Stomach smooth muscle (tissue), 2 donors: ENCODE measurements around the gene EPS15.
A peak's percentile ranks its signal among the peaks of the same experiment; 100 is the strongest.

Experiments used
- H3K27ac ChIP-seq: one replicate; pipeline ENCODE4 v1.7.0; 2013; ENCODE audit warnings: mild to moderate bottlenecking, low read length, inconsistent platforms
- H3K27me3 ChIP-seq, 2 donors: one replicate each; pipeline ENCODE4 v1.7.0; 2013; ENCODE audit warnings: low read length in 2 of 2; ENCODE audit not compliant: insufficient read depth in 2 of 2, control insufficient read depth in 1 of 2
- H3K36me3 ChIP-seq, 2 donors: one replicate each; pipeline ENCODE4 v1.7.0; 2013; ENCODE audit warnings: low read length in 2 of 2; ENCODE audit not compliant: control insufficient read depth in 2 of 2, insufficient read depth in 2 of 2
- H3K4me1 ChIP-seq: one replicate; pipeline ENCODE4 v1.7.0; 2013; ENCODE audit warnings: low read length; ENCODE audit not compliant: control insufficient read depth, insufficient read depth
- H3K4me3 ChIP-seq, 2 donors: one replicate each; pipeline ENCODE4 v1.7.0; 2013; ENCODE audit warnings: low read length in 2 of 2
- H3K9ac ChIP-seq, 2 donors: one replicate each; pipeline ENCODE4 v1.7.0; 2013; ENCODE audit warnings: low read length in 2 of 2, mild to moderate bottlenecking in 1 of 2
- H3K9me3 ChIP-seq, 2 donors: one replicate each; pipeline ENCODE4 v1.7.0; 2013; ENCODE audit warnings: low read length in 2 of 2; ENCODE audit not compliant: control insufficient read depth in 2 of 2
- donor health status: healthy.
- donor health status: Pancreatic carcinoma.

EPS15 gene

GRCh38 chr1:51523931-51524330, 4.9 kb upstream of the EPS15 start:
- Histone ChIP-seq H3K27ac (no peak overlapping the region), H3K36me3 (no peaks in the 10 kb centered on the region), H3K27me3 (no peaks in the 10 kb centered on the region), H3K9me3 (no peaks in the 10 kb centered on the region), H3K9ac (no peak overlapping the region), H3K4me1 (no peaks in the 10 kb centered on the region), H3K4me3 (no peak overlapping the region)

DNA sequence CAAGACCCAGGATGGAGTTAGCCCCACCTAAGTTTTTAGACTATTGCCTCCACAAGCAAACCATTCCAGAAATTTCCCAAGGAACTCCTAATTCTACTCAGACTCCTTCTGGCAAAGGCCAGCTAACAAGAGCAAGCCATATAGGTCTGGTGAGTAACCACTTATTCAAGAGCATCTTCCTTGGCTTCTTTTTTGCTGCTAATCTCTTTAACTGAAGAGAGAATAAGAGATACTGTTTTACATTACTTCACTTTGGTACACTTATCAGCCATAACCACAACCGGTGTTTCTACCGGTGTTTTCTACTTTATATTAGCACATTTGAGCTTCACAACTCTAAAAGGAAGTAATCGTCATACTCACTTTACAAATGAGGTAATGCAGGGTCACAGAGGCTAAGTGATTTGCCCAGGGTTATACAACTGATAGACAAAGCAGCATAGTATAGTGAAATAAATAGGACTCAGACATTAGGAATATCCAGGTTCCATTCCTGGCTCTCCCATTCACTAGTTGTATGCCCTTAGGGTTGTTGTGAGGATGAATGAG, 1.7 kb upstream of the EPS15 start:
- Histone ChIP-seq H3K36me3 (no peaks in the 10 kb centered on the region), H3K27me3 (no peaks in the 10 kb centered on the region), H3K9ac (no peak overlapping the region), H3K4me1 (peaks cover 5% of the 10 kb centered on the region), H3K27ac (no peak overlapping the region), H3K9me3 (no peaks in the 10 kb centered on the region), H3K4me3 (no peak overlapping the region)

DNA sequence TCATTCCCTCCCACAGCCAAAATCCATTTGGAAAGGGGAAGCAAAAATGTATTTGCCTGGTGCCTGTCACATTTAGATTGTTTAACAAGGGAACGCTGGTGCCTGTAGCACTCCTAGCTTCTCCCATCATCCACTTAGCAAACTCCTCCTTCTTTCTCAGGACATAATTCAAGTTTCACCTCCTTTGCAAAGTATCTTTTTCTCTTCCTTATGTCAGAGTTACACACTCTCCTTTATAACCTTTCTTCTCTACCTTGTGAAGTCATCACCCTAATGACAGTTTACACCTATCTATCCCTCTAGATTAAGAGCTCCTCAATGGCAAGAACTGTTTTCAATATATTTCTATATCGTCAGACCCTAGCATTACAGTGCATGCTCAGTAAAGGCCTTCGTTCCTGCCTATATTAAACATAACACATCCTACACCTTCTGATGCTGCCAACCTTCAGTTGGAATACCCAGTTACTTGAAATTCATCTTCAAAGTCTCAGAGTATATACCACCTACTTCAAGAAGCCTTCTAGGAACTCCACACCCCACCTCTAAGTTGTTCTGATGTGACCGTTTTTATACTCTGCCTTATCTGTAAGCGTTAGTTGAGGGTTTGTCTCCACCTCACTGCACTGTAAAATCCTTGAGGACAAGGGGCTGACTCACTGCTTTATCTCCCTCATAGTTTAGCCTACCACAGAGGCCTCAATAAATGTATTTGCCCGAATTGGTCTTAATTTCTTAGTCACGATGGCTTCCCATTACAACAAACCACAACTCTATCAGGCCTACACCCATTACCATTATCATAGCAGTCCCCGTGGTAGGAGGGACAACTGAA, 1.0 kb upstream of the EPS15 start:
- Histone ChIP-seq H3K9me3 (no peaks in the 10 kb centered on the region), H3K27ac (no peak overlapping the region), H3K9ac (no peak overlapping the region), H3K36me3 (no peaks in the 10 kb centered on the region), H3K27me3 (no peaks in the 10 kb centered on the region), H3K4me3 (no peak overlapping the region), H3K4me1 (peaks cover 5% of the 10 kb centered on the region)

DNA sequence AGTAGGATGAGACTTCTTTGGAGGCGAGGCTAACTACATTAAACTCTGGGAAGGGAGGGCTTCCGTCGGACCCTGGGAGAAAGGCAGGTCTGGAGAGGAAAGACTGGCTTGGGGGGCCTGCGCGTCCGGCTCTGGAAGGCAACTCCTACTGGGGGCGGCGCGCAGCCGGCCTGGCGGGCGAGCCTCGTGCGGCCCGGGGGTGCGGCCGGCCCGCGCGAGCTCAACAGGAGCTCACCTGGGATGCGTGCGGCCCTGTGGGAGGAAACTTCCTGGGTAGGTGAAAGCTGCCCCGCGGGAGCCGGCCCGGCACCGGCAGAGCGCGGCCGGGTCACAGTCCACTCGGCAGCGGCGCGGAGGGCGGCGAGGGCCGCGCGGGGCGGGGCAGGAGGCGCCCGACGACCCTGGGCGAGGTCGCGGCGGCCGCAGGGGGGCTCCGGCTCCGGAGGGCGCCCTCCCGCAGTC, 449 bp downstream of the EPS15 start:
- H3K9ac ChIP-seq: peak overlapping the region; percentile 80 to 88
- H3K9me3 ChIP-seq: no peaks in the 10 kb centered on the region
- no peaks in the 10 kb centered on the region for H3K36me3 ChIP-seq
- H3K27ac ChIP-seq: peak overlapping the region; percentile 73
- no peaks in the 10 kb centered on the region for H3K27me3 ChIP-seq
- H3K4me1 ChIP-seq: peaks cover 5% of the 10 kb centered on the region
- peak overlapping the region; percentile 88 to 94 for H3K4me3 ChIP-seq

DNA sequence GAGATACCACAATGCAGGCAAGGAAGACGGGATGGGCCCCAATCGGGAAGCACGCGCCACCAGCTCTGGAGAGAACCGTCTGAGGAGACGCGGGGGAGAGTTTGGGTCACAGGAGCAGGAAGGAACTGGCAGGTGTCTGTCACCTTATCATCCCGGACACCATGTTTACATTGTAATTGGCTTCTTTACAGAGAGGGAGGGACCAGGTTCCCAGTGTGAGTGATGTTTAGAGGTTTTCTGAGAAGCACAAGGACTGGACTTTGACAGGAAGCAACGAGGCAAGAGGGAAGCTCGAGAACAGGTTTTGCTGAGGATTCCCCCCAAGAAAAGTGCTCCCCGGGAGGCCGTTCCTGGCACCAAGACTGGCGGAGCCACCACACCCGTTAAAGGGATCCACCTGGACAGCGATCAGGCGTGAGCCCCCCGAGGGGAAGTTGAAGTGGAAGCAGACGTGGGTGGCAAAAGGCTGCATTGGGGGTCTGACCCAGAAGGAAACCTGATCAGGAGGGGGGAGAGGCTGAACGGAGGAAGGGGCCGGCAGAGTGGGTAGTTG, 957 bp downstream of the EPS15 start:
- no peaks in the 10 kb centered on the region for H3K36me3 ChIP-seq
- H3K9ac ChIP-seq: peak overlapping the region; percentile 80 to 88
- H3K4me1 ChIP-seq: peaks cover 5% of the 10 kb centered on the region

DNA sequence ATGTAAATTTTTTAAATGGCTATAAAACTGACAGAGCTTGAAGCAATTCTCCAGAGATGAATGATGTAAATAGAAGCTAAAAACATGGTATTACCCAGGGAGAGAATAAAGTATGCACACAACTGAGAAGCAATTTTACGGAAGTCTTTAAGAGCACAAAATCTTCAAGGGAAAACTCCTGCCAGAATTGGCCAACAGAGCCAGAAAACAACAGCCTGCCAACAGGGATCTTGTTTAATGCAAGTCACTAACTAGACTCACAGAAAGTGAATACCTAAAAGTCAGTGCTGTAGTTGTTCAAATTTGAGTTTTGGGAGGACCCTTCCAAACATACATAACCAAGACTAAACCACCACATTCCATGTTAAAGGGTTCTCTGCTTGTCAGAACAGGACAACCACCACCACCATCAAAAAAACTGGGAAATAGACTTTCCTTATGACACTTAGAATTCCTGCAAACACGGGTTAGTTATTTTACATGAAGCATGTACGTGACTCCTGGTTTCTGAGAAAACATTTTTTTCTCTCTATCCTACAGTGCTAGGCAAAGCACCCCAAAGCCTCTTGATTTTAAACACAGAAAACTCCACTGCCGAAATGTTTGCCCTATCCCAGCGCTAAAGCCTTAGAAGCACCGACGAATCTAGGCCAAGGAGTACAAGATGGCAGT, 1.6 kb downstream of the EPS15 start:
- Histone ChIP-seq H3K27ac (peak overlapping the region; percentile 73), H3K27me3 (no peaks in the 10 kb centered on the region), H3K9me3 (no peaks in the 10 kb centered on the region), H3K4me1 (peaks cover 5% of the 10 kb centered on the region), H3K36me3 (no peaks in the 10 kb centered on the region), H3K4me3 (peak overlapping the region; percentile 88 to 94), H3K9ac (peak overlapping the region; percentile 80 to 88)

More for the DNA sequence above, 957 bp downstream of the EPS15 start:
- H3K27me3 ChIP-seq: no peaks in the 10 kb centered on the region
- peak overlapping the region; percentile 73 for H3K27ac ChIP-seq
- no peaks in the 10 kb centered on the region for H3K9me3 ChIP-seq
- peak overlapping the region; percentile 88 to 94 for H3K4me3 ChIP-seq

- Histone ChIP-seq H3K36me3 (no peaks in the 10 kb centered on the region), H3K4me1 (peaks cover 5% of the 10 kb centered on the region), H3K9me3 (no peaks in the 10 kb centered on the region), H3K27ac (no peak overlapping the region), H3K27me3 (no peaks in the 10 kb centered on the region), H3K4me3 (peak overlapping the region in 1 of 2 donors; percentile 88), H3K9ac (no peak overlapping the region)
These were observed 2.4 kb downstream of the EPS15 start for GRCh38 chr1:51516649-51517158.

GRCh38 chr1:51515982-51516648, 3.0 kb downstream of the EPS15 start:
- Histone ChIP-seq H3K9me3 (no peaks in the 10 kb centered on the region), H3K27ac (no peak overlapping the region), H3K9ac (no peak overlapping the region), H3K27me3 (no peaks in the 10 kb centered on the region), H3K4me3 (peak overlapping the region in 1 of 2 donors; percentile 88), H3K36me3 (no peaks in the 10 kb centered on the region), H3K4me1 (peaks cover 5% of the 10 kb centered on the region)

DNA sequence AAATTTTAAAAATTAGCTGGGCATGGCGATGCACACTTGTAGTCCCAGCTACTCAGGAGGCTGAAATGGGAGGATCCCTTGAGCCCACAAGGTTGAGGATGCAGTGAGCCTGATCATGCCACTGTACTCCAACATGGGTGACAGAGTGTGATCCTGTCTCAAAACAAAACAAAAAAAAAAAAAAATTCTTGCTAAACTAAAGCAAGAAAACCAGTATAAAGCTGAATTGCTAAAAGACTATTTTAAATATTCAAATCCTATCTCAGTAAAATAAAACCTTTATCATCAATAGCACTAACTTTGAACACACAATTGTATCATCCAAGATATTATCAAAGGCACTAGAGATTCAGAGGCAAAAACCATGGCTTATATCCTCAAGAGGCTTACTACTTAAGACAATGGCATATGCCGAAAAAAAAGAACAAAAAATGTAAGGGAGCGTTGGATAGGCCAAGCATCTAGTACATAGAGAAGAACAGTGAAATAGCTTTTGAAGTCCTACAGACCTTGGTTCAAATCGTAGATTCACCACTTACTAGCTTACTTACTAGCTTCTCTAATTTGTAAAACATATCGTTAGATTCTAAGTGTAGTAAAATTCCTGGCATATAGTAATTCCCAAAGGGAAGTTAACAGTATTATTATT, 3.6 kb downstream of the EPS15 start:
- H3K4me1 ChIP-seq: peaks cover 5% of the 10 kb centered on the region
- no peaks in the 10 kb centered on the region for H3K27me3 ChIP-seq
- H3K9me3 ChIP-seq: no peaks in the 10 kb centered on the region
- no peak overlapping the region for H3K27ac ChIP-seq
- no peak overlapping the region for H3K4me3 ChIP-seq
- H3K36me3 ChIP-seq: no peaks in the 10 kb centered on the region
- H3K9ac ChIP-seq: no peak overlapping the region

DNA sequence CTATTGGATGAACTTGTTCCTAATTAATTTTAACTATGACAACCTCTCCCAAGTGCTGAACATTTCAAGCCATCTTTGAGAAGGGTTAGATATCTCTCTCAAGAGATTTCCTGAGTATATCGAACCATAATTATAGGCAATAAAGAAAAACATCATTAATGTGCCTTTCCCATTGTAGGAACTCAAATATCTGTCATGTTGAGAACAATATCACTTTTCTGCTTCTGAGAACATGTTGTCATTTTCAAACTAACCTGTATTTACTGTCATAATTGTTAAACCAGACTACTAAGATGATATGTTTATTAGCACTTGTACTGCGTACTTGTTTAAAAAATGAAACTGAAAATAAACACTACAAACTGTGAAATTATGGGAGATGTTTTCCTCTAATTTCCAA, 4.3 kb downstream of the EPS15 start:
- Histone ChIP-seq H3K36me3 (no peaks in the 10 kb centered on the region), H3K27me3 (no peaks in the 10 kb centered on the region), H3K4me3 (no peak overlapping the region), H3K9ac (no peak overlapping the region), H3K27ac (no peak overlapping the region), H3K4me1 (peaks cover 7% of the 10 kb centered on the region), H3K9me3 (no peaks in the 10 kb centered on the region)
